Measurements from ENCODE around the gene DDX39B. TPM values are rescaled to one million over a fixed set of nuclear protein-coding genes. Genes with fewer than 3 reads are reported as not detected.

The DDX39B gene
- total and polyA plus RNA-seq, 9 of the 15 experiments (the other 6 are each of a cell fraction or from before 2014, with no cell fraction given), result 479 to 869 (median 592) TPM

- TF ChIP-seq NCOR1 (IDR thresholded peaks at IDR 0.05) (no peak), ZFP91 (CRISPR knock-in tag; IDR thresholded peaks at IDR 0.05) (no peak), SOX6 (IDR thresholded peaks at IDR 0.05) (no peak), MBD2 (IDR thresholded peaks at IDR 0.05; ENCODE audit: borderline replicate concordance, low read depth) (no peak), THAP12 (CRISPR knock-in tag; IDR thresholded peaks at IDR 0.05) (no peak), VEZF1 (CRISPR knock-in tag; IDR thresholded peaks at IDR 0.05) (0 out of 2 replicates have a peak, but pooled peaks have one; percentile 15), XRCC5 (IDR thresholded peaks at IDR 0.05; ENCODE audit: low read depth, low read length) (no peak), MGA (IDR thresholded peaks at IDR 0.05) (no peak), FUS (optimal IDR thresholded peaks at IDR 0.05; ENCODE audit: low read depth, low read length) (no peak), ZNF224 (CRISPR knock-in tag; IDR thresholded peaks at IDR 0.05) (no peak)
Observed at GRCh38 chr6:31567531-31568370, 25.9 kb upstream of the DDX39B start (continued).
